Astrocyte of the hippocampus (primary cell): Measurements from ENCODE around the gene S100A16.
A peak's percentile ranks its signal among the peaks of the same experiment; 100 is the strongest.
"Not testable (repeated sequence)": the region's sequence is repeated elsewhere in the genome, so short reads cannot be mapped to it uniquely, and the experiment has no call there.

Experiments used
- DNase-seq: peaks from one replicate; pipeline ENCODE4 v3.0.0; 2011; ENCODE audit warnings: low read depth, low spot score

S100A16 gene

GRCh38 chr1:153586347-153586746 lies 26.6 kb downstream of the S100A16 start:
- DNase-seq, result no peak

- no peak for DNase-seq
These were observed 27.9 kb downstream of the S100A16 start for GRCh38 chr1:153585006-153585405.

GRCh38 chr1:153583976-153584375 lies 29.0 kb downstream of the S100A16 start:
- DNase-seq, result peak; percentile 27

GRCh38 chr1:153583514-153583913 lies 29.4 kb downstream of the S100A16 start:
- DNase-seq, result not testable (repeated sequence)

- not testable (repeated sequence) for DNase-seq
These were observed 30.1 kb downstream of the S100A16 start for GRCh38 chr1:153582836-153583235.

- no peak for DNase-seq
These were observed 34.0 kb downstream of the S100A16 start for GRCh38 chr1:153578936-153579335.

- no peak for DNase-seq
These were observed 34.4 kb downstream of the S100A16 start for GRCh38 chr1:153578490-153578889.

GRCh38 chr1:153577624-153578051 lies 35.3 kb downstream of the S100A16 start:
- no peak for DNase-seq

GRCh38 chr1:153577138-153577537 lies 35.8 kb downstream of the S100A16 start:
- DNase-seq, result no peak

GRCh38 chr1:153575497-153575896 lies 37.4 kb downstream of the S100A16 start:
- not testable (repeated sequence) for DNase-seq

GRCh38 chr1:153575081-153575491 lies 37.9 kb downstream of the S100A16 start:
- not testable (repeated sequence) for DNase-seq

- DNase-seq, result no peak
These were observed 39.6 kb downstream of the S100A16 start for GRCh38 chr1:153573351-153573750.

- DNase-seq, result peak; percentile 91
These were observed 40.3 kb downstream of the S100A16 start for GRCh38 chr1:153572569-153573015.

GRCh38 chr1:153571706-153572105 lies 41.2 kb downstream of the S100A16 start:
- no peak for DNase-seq

- DNase-seq, result no peak
These were observed 42.1 kb downstream of the S100A16 start for GRCh38 chr1:153570874-153571273.

- DNase-seq, result no peak
These were observed 43.5 kb downstream of the S100A16 start for GRCh38 chr1:153569465-153569864.

- DNase-seq, result peak; percentile 95
These were observed 44.4 kb downstream of the S100A16 start for GRCh38 chr1:153568367-153569099.

GRCh38 chr1:153567621-153568366 lies 45.1 kb downstream of the S100A16 start:
- DNase-seq, result peak; percentile 57

- peak; percentile 99 for DNase-seq
These were observed 46.2 kb downstream of the S100A16 start for GRCh38 chr1:153566414-153567371.

- DNase-seq, result peak; percentile 95
These were observed 47.2 kb downstream of the S100A16 start, which contains the start of gene S100A2 for GRCh38 chr1:153565529-153566374. S100A2 (minus strand) TSS chr1:153565844; CDS start chr1:153563877, 1,967 bp downstream.

- no peak for DNase-seq
These were observed 48.9 kb downstream of the S100A16 start for GRCh38 chr1:153563991-153564390.
